HepG2 (cell line): ENCODE results near the gene COX6A2. TPM values are rescaled to one million over a fixed set of nuclear protein-coding genes. Genes with fewer than 3 reads are reported as not detected.

Experiments
- CSRNP2 ChIP-seq: sonication (generic); formaldehyde crosslinking; conservative IDR thresholded peaks from 2 replicates; pipeline ENCODE4 v1.8.0; 2022; ENCODE audit warnings: low read depth, missing genetic modification reagents
- ERF ChIP-seq: IDR thresholded peaks from 2 replicates; pipeline ENCODE4 v1.6.1; 2018; ENCODE audit warnings: missing biosample characterization, missing genetic modification reagents
- FOXA3 ChIP-seq: IDR thresholded peaks from 2 replicates; pipeline ENCODE4 v1.6.1; 2016; ENCODE audit warnings: missing genetic modification reagents, missing compliant biosample characterization
- HINFP ChIP-seq: sonication (generic); formaldehyde crosslinking; IDR thresholded peaks from 2 replicates; pipeline ENCODE4 v1.4.0; 2020; ENCODE audit warnings: low read depth, mild to moderate bottlenecking, missing genetic modification reagents
- HOXA3 ChIP-seq: sonication (generic); formaldehyde crosslinking; IDR thresholded peaks from 2 replicates; pipeline ENCODE4 v1.5.0; 2020; ENCODE audit warnings: missing genetic modification reagents
- IKZF5 ChIP-seq: IDR thresholded peaks from 2 replicates; pipeline ENCODE4 v1.6.1; 2018; ENCODE audit warnings: missing genetic modification reagents, mild to moderate bottlenecking, missing compliant biosample characterization
- NCOA5 ChIP-seq: sonication (generic); formaldehyde crosslinking; IDR thresholded peaks from 2 replicates; pipeline ENCODE4 v1.4.0; 2020; ENCODE audit warnings: missing genetic modification reagents
- NONO ChIP-seq, 2 experiments: fragments of 450-650 bp in 1 of 2; sonication (generic) in 1 of 2; formaldehyde crosslinking in 1 of 2; IDR thresholded peaks in 1 of 2; conservative IDR thresholded peaks in 1 of 2; 2 replicates each; pipeline versions ENCODE4 v1.6.1 to v1.8.0; 2017 to 2022; ENCODE audit warnings: mild to moderate bottlenecking in 1 of 2, missing genetic modification reagents in 1 of 2, moderate library complexity in 1 of 2
- NPAS2 ChIP-seq: sonication (generic); formaldehyde crosslinking; IDR thresholded peaks from 2 replicates; pipeline ENCODE4 v1.8.0; 2022; ENCODE audit warnings: mild to moderate bottlenecking, missing genetic modification reagents, borderline replicate concordance
- SRF ChIP-seq: IDR thresholded peaks from 2 replicates; pipeline ENCODE4 v1.6.1; 2011; ENCODE audit warnings: mild to moderate bottlenecking, low read depth, low read length, moderate library complexity
- SYNCRIP ChIP-seq: fragments of 200-400 bp; formaldehyde crosslinking; IDR thresholded peaks from 2 replicates; pipeline ENCODE4 v1.6.1; 2018; ENCODE audit warnings: mild to moderate bottlenecking, low read depth, low read length; ENCODE audit not compliant: insufficient read depth
- ZBTB25 ChIP-seq: IDR thresholded peaks from 2 replicates; pipeline ENCODE4 v1.6.1; 2018; ENCODE audit warnings: missing genetic modification reagents
- ZBTB43 ChIP-seq: sonication (generic); formaldehyde crosslinking; conservative IDR thresholded peaks from 2 replicates; pipeline ENCODE4 v1.4.0; 2020; ENCODE audit warnings: missing genetic modification reagents
- ZBTB44 ChIP-seq: sonication (generic); formaldehyde crosslinking; IDR thresholded peaks from 2 replicates; pipeline ENCODE4 v1.4.0; 2020; ENCODE audit warnings: missing genetic modification reagents
- ZNF234 ChIP-seq: sonication (generic); formaldehyde crosslinking; conservative IDR thresholded peaks from 2 replicates; pipeline ENCODE4 v1.5.1; 2020; ENCODE audit warnings: mild to moderate bottlenecking, missing genetic modification reagents
- ZNF282 ChIP-seq: fragments of 450-650 bp; IDR thresholded peaks from 2 replicates; pipeline ENCODE4 v1.6.1; 2018; ENCODE audit not compliant: partially characterized antibody
- ZNF354B ChIP-seq: sonication (generic); formaldehyde crosslinking; IDR thresholded peaks from 2 replicates; pipeline ENCODE4 v1.8.0; 2022; ENCODE audit warnings: mild to moderate bottlenecking, missing genetic modification reagents
- ZNF484 ChIP-seq: sonication (generic); formaldehyde crosslinking; IDR thresholded peaks from 2 replicates; pipeline ENCODE4 v1.5.1; 2020; ENCODE audit warnings: mild to moderate bottlenecking, low read depth, missing genetic modification reagents, borderline replicate concordance
- ZNF891 ChIP-seq: sonication (generic); formaldehyde crosslinking; IDR thresholded peaks from 2 replicates; pipeline ENCODE4 v1.5.0; 2020; ENCODE audit warnings: mild to moderate bottlenecking, missing genetic modification reagents
- ZSCAN30 ChIP-seq: sonication (generic); formaldehyde crosslinking; IDR thresholded peaks from 2 replicates; pipeline ENCODE4 v1.5.0; 2020; ENCODE audit warnings: mild to moderate bottlenecking, missing genetic modification reagents
- polyA plus RNA-seq, 8 experiments: library from polyadenylated mRNA; depleted of rRNA in 3 of 8; stranded (reverse) in 7 of 8; unstranded in 1 of 8; fragments of >200 nt; fragmentation: Illumina TruSeq in 4 of 8; extraction: Trizol in 4 of 8; gene quantifications; 2 replicates each; pipeline versions ENCODE4 v1.2.1 to v1.2.3, GENCODE V29; 2011 to 2016; ENCODE audit warnings: low read depth in 4 of 8, missing spikeins in 1 of 8, mixed read lengths in 1 of 8; ENCODE audit not compliant: insufficient read depth in 1 of 8
- total RNA-seq, 5 experiments: library from RNA; depleted of rRNA; stranded (reverse); fragments of >200 nt; fragmentation: Illumina TruSeq; extraction: Trizol; gene quantifications; 2 replicates each; pipeline ENCODE4 v1.2.3, GENCODE V29; 2016; ENCODE audit warnings: low read depth in 1 of 5

COX6A2 gene
- total and polyA plus RNA-seq, 2 of the 13 experiments (the other 11 are each of a cell fraction or from before 2014, with no cell fraction given): not detected

- TF ChIP-seq NONO (IDR thresholded peaks at IDR 0.05): no peak
- peak; percentile 83 for TF ChIP-seq NONO (CRISPR knock-in tag; conservative IDR thresholded peaks at IDR 0.05)
- 0 out of 2 replicates have a peak, but pooled peaks have one; percentile 32 for TF ChIP-seq ZBTB44 (CRISPR knock-in tag)
- TF ChIP-seq ZNF234 (CRISPR knock-in tag): no peak
- peak; percentile 64 for TF ChIP-seq ZBTB25 (CRISPR knock-in tag)
- peak; percentile 100 for TF ChIP-seq HOXA3
- TF ChIP-seq SYNCRIP: no peak
- no peak for TF ChIP-seq ZNF282
- peak; percentile 77; the same call in 1 of the 2 replicates for TF ChIP-seq ZNF891 (CRISPR knock-in tag)
- peak; percentile 94 for TF ChIP-seq ZBTB43 (CRISPR knock-in tag)
- peak; percentile 86 for TF ChIP-seq HINFP (CRISPR knock-in tag)
- TF ChIP-seq NPAS2 (CRISPR knock-in tag): no peak
- TF ChIP-seq ERF (CRISPR knock-in tag): peak; percentile 90; the same call in 1 of the 2 replicates
- TF ChIP-seq FOXA3 (CRISPR knock-in tag): peak; percentile 56; the same call in 1 of the 2 replicates
- peak; percentile 68 for TF ChIP-seq IKZF5 (CRISPR knock-in tag)
- no peak for TF ChIP-seq ZNF484 (CRISPR knock-in tag)
- TF ChIP-seq ZNF354B (CRISPR knock-in tag): peak; percentile 86; the same call in 1 of the 2 replicates
- TF ChIP-seq ZSCAN30: 0 out of 2 replicates have a peak, but pooled peaks have one; percentile 22
- no peak for TF ChIP-seq CSRNP2 (CRISPR knock-in tag)
- TF ChIP-seq SRF: no peak
- peak; percentile 92; the same call in 1 of the 2 replicates for TF ChIP-seq NCOA5 (CRISPR knock-in tag)
Measured at GRCh38 chr16:31458844-31459686, 30.9 kb upstream of the COX6A2 start, which contains the start of gene ARMC5 (continued).
